Gastroesophageal sphincter (tissue), 3 donors: ENCODE measurements around the gene RAB32.
"Not testable (repeated sequence)": the region's sequence is repeated elsewhere in the genome, so short reads cannot be mapped to it uniquely, and the experiment has no call there.

Experiments used
- CTCF ChIP-seq, 4 experiments: fragments of 200-600 bp in 2 of 4; fragments of 450-650 bp in 2 of 4; sonication (generic) in 1 of 4; IDR thresholded peaks; one replicate each; pipeline ENCODE4 v1.5.1; 2017 to 2019; ENCODE audit warnings: antibody characterized with exemption in 4 of 4, mild to moderate bottlenecking in 2 of 4, moderate library complexity in 2 of 4
- POLR2A ChIP-seq, 2 donors: fragments of 450-650 bp; IDR thresholded peaks; one replicate each; pipeline ENCODE4 v1.6.1; 2017; ENCODE audit warnings: antibody characterized with exemption in 2 of 2, mild to moderate bottlenecking in 2 of 2, moderate library complexity in 1 of 2

GRCh38 chr6:146566661-146567060 is 23.0 kb downstream of the RAB32 start:
- TF ChIP-seq CTCF, POLR2A (IDR thresholded peaks at IDR 0.05): not testable (repeated sequence)
